ENCODE measurements around the gene HSPA12A.

DNA sequence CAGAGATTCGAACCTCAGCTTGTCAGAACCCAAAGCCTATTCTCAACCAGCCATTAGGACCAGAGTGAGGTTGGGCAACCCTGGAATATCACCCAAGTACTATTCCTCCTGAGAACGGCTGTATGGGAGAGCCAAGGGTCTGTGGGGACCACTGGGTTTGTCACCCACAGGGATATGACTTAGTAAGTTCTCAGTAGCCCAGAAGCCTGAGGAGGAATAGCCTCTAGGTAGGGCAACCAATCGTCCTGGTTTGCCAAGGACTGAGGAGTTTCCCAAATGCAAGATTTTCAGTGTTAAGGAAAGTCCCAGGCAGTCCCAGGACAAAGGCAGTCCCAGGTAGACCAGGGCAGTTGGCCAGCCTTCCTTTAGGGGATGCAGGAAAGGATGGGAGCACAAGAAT is 74.9 kb downstream of the HSPA12A start:
- TF ChIP-seq MAX (CRISPR knock-in tag; IDR thresholded peaks at IDR 0.05) (no peak), TRIM28 (IDR thresholded peaks at IDR 0.05) (no peak), NBN (IDR thresholded peaks at IDR 0.05; ENCODE audit: low read depth) (no peak), SP1 (CRISPR knock-in tag; IDR thresholded peaks at IDR 0.05) (no peak), TBP (optimal IDR thresholded peaks at IDR 0.05; ENCODE audit: low read depth, low read length) (no peak), ZNF766 (CRISPR knock-in tag; conservative IDR thresholded peaks at IDR 0.05) (no peak), LEF1 (IDR thresholded peaks at IDR 0.05) (no peak), KDM5B (IDR thresholded peaks at IDR 0.05; ENCODE audit: insufficient replicate concordance, low read depth, low read length) (no peak), MEIS2 (IDR thresholded peaks at IDR 0.05; ENCODE audit: partially characterized antibody) (no peak), ESRRA (IDR thresholded peaks at IDR 0.05; ENCODE audit: borderline replicate concordance, low read depth) (no peak), ETV6 (IDR thresholded peaks at IDR 0.05; ENCODE audit: borderline replicate concordance in 1 of 2, low read depth in 2 of 2, low read length in 1 of 2) (no peak), ETV6 (CRISPR knock-in tag; IDR thresholded peaks at IDR 0.05; ENCODE audit: borderline replicate concordance) (no peak)
- TF ChIP-seq, protein P1, sequence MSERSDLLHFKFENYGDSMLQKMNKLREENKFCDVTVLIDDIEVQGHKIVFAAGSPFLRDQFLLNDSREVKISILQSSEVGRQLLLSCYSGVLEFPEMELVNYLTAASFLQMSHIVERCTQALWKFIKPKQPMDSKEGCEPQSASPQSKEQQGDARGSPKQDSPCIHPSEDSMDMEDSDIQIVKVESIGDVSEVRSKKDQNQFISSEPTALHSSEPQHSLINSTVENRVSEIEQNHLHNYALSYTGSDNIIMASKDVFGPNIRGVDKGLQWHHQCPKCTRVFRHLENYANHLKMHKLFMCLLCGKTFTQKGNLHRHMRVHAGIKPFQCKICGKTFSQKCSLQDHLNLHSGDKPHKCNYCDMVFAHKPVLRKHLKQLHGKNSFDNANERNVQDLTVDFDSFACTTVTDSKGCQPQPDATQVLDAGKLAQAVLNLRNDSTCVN (CRISPR knock-in tag; IDR thresholded peaks at IDR 0.05), result no peak
- TF ChIP-seq, protein P2, sequence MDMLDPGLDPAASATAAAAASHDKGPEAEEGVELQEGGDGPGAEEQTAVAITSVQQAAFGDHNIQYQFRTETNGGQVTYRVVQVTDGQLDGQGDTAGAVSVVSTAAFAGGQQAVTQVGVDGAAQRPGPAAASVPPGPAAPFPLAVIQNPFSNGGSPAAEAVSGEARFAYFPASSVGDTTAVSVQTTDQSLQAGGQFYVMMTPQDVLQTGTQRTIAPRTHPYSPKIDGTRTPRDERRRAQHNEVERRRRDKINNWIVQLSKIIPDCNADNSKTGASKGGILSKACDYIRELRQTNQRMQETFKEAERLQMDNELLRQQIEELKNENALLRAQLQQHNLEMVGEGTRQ (CRISPR knock-in tag; IDR thresholded peaks at IDR 0.05), result no peak

Measured in K562 (cell line).